ENCODE measurements around the gene GPR176. TPM values are rescaled to one million over a fixed set of nuclear protein-coding genes. Genes with fewer than 3 reads are reported as not detected.
A peak's percentile ranks its signal among the peaks of the same experiment; 100 is the strongest.

Gene GPR176
- polyA plus RNA-seq, 1 donor from 2014 or later = 8.3 TPM

GRCh38 chr15:39854161-39854560 is 65.9 kb downstream of the GPR176 start:
- no peaks in the 10 kb centered on the region for H3K79me2 ChIP-seq (replicated peaks; ENCODE audit: insufficient read depth, low read length)
- no peak overlapping the region for H3K27ac ChIP-seq (ENCODE audit: low read length)

DNA sequence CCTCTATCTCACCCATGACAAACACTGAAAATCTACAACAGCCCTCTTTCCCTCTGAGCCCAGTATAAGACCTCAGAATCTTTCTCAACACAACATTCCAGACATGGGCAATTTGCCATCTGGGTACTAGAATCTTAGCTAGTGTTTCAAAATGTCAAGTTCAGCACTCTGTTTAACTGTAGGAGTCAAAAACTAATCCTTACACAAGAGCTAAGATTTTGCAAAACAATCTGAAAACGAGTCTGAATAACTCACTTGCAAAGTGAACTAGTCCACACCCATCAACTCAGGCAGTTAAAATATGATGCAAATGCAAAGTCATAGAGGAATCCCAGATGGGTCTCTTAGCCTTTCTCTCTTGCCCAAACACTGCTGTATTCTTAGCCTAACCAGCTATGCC is 67.8 kb downstream of the GPR176 start:
- H3K4me2 ChIP-seq (ENCODE audit: low read length) = no peak overlapping the region
- H3F3A ChIP-seq (ENCODE audit: insufficient read depth, low read length, poor library complexity, severe bottlenecking) = no peaks in the 10 kb centered on the region
- no peaks in the 10 kb centered on the region for H3K9me3 ChIP-seq (ENCODE audit: low read length)
- H4K20me1 ChIP-seq (ENCODE audit: insufficient read depth) = no peaks in the 10 kb centered on the region
- no peaks in the 10 kb centered on the region for H3K27me3 ChIP-seq (ENCODE audit: insufficient read depth, low read depth, low read length)
- H3K36me3 ChIP-seq (ENCODE audit: insufficient read depth, low read length) = no peaks in the 10 kb centered on the region
- H2AFZ ChIP-seq (ENCODE audit: low read depth, low read length) = no peak overlapping the region
- H3K27ac ChIP-seq (ENCODE audit: low read length) = peak overlapping the region; percentile 55
- no peaks in the 10 kb centered on the region for H3K79me2 ChIP-seq (replicated peaks; ENCODE audit: insufficient read depth, low read length)
- H3K4me3 ChIP-seq (ENCODE audit: low read length) = no peak overlapping the region
- no peak overlapping the region for H3K9ac ChIP-seq (ENCODE audit: low read length)
- TF ChIP-seq EZH2 (IDR thresholded peaks at IDR 0.05; ENCODE audit: borderline replicate concordance, insufficient read depth, low read length, poor library complexity, severe bottlenecking) (no peak), POLR2AphosphoS5 (IDR thresholded peaks at IDR 0.05) (no peak), RAD21 (conservative IDR thresholded peaks at IDR 0.05) (no peak), SMC3 (conservative IDR thresholded peaks at IDR 0.05; ENCODE audit: poor library complexity) (no peak), TAF1 (IDR thresholded peaks at IDR 0.05; ENCODE audit: low read depth) (no peak)
- no peaks in the 10 kb centered on the region for H3K9me2 ChIP-seq (ENCODE audit: insufficient read depth, low read length)

More at GRCh38 chr15:39854161-39854560, 65.9 kb downstream of the GPR176 start:
- no peaks in the 10 kb centered on the region for H3K9me2 ChIP-seq (ENCODE audit: insufficient read depth, low read length)
- H2AFZ ChIP-seq (ENCODE audit: low read depth, low read length) = no peak overlapping the region
- H3K9me3 ChIP-seq (ENCODE audit: low read length) = no peaks in the 10 kb centered on the region
- no peak overlapping the region for H3K4me2 ChIP-seq (ENCODE audit: low read length)
- H4K20me1 ChIP-seq (ENCODE audit: insufficient read depth) = no peaks in the 10 kb centered on the region
- H3K27me3 ChIP-seq (ENCODE audit: insufficient read depth, low read depth, low read length) = no peaks in the 10 kb centered on the region
- H3K9ac ChIP-seq (ENCODE audit: low read length) = no peak overlapping the region
- H3K36me3 ChIP-seq (ENCODE audit: insufficient read depth, low read length) = no peaks in the 10 kb centered on the region
- no peak overlapping the region for H3K4me3 ChIP-seq (ENCODE audit: low read length)
- no peaks in the 10 kb centered on the region for H3F3A ChIP-seq (ENCODE audit: insufficient read depth, low read length, poor library complexity, severe bottlenecking)
- TF ChIP-seq MXI1 (conservative IDR thresholded peaks at IDR 0.05; ENCODE audit: poor library complexity, severe bottlenecking) = no peak
- TF ChIP-seq REST (IDR thresholded peaks at IDR 0.05; ENCODE audit: borderline replicate concordance) = no peak
- no peak for TF ChIP-seq TAF1 (IDR thresholded peaks at IDR 0.05; ENCODE audit: low read depth)
- TF ChIP-seq, protein P1, sequence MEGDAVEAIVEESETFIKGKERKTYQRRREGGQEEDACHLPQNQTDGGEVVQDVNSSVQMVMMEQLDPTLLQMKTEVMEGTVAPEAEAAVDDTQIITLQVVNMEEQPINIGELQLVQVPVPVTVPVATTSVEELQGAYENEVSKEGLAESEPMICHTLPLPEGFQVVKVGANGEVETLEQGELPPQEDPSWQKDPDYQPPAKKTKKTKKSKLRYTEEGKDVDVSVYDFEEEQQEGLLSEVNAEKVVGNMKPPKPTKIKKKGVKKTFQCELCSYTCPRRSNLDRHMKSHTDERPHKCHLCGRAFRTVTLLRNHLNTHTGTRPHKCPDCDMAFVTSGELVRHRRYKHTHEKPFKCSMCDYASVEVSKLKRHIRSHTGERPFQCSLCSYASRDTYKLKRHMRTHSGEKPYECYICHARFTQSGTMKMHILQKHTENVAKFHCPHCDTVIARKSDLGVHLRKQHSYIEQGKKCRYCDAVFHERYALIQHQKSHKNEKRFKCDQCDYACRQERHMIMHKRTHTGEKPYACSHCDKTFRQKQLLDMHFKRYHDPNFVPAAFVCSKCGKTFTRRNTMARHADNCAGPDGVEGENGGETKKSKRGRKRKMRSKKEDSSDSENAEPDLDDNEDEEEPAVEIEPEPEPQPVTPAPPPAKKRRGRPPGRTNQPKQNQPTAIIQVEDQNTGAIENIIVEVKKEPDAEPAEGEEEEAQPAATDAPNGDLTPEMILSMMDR (IDR thresholded peaks at IDR 0.05; ENCODE audit: poor library complexity, severe bottlenecking) = no peak
- TF ChIP-seq EZH2 (IDR thresholded peaks at IDR 0.05; ENCODE audit: borderline replicate concordance, insufficient read depth, low read length, poor library complexity, severe bottlenecking) = no peak
- TF ChIP-seq RAD21 (conservative IDR thresholded peaks at IDR 0.05) = no peak
- TF ChIP-seq SMC3 (conservative IDR thresholded peaks at IDR 0.05; ENCODE audit: poor library complexity) = no peak
- TF ChIP-seq EP300 (conservative IDR thresholded peaks at IDR 0.05; ENCODE audit: poor library complexity, severe bottlenecking) = no peak
- TF ChIP-seq POLR2AphosphoS5 (IDR thresholded peaks at IDR 0.05) = no peak
